AG09309 (cell line): ENCODE results near the gene BTBD9.

Experiments used
- DNase-seq: peaks from one replicate; pipeline ENCODE4 v3.0.0-alpha.2; 2010; ENCODE audit warnings: low read depth
- H3K4me3 ChIP-seq: 2 replicates; pipeline ENCODE4 v1.5.1; 2011; ENCODE audit warnings: mild to moderate bottlenecking, low read depth, low read length, moderate library complexity; ENCODE audit not compliant: control insufficient read depth
- CTCF ChIP-seq: IDR thresholded peaks from 2 replicates; pipeline ENCODE4 v1.5.1; 2011; ENCODE audit warnings: mild to moderate bottlenecking, low read depth, low read length, inconsistent platforms; ENCODE audit not compliant: insufficient read depth, control insufficient read depth; ENCODE audit errors: missing control alignments

The BTBD9 gene

GRCh38 chr6:38413102-38413800 is 226.5 kb downstream of the BTBD9 start:
- no peak overlapping the region for H3K4me3 ChIP-seq
- TF ChIP-seq CTCF, result no peak
- DNase-seq, result peak; percentile 10

- no peak overlapping the region for H3K4me3 ChIP-seq
- TF ChIP-seq CTCF, result no peak
- DNase-seq, result no peak
Measured at GRCh38 chr6:38407192-38407591, 232.5 kb downstream of the BTBD9 start.

- no peak for DNase-seq
- no peak for TF ChIP-seq CTCF
- H3K4me3 ChIP-seq, result no peak overlapping the region
Measured at GRCh38 chr6:38406096-38406495, 233.6 kb downstream of the BTBD9 start.

GRCh38 chr6:38404900-38405556 is 234.7 kb downstream of the BTBD9 start:
- no peak for DNase-seq
- no peak for TF ChIP-seq CTCF

GRCh38 chr6:38404355-38404754 is 235.4 kb downstream of the BTBD9 start:
- H3K4me3 ChIP-seq, result no peak overlapping the region
- no peak for TF ChIP-seq CTCF
- no peak for DNase-seq

More at GRCh38 chr6:38404900-38405556, 234.7 kb downstream of the BTBD9 start:
- H3K4me3 ChIP-seq, result no peak overlapping the region

GRCh38 chr6:38403548-38403947 is 236.2 kb downstream of the BTBD9 start:
- no peak overlapping the region for H3K4me3 ChIP-seq
- DNase-seq, result no peak
- no peak for TF ChIP-seq CTCF
